ENCODE measurements around the gene RAB11FIP4.

- TF ChIP-seq, protein P1, sequence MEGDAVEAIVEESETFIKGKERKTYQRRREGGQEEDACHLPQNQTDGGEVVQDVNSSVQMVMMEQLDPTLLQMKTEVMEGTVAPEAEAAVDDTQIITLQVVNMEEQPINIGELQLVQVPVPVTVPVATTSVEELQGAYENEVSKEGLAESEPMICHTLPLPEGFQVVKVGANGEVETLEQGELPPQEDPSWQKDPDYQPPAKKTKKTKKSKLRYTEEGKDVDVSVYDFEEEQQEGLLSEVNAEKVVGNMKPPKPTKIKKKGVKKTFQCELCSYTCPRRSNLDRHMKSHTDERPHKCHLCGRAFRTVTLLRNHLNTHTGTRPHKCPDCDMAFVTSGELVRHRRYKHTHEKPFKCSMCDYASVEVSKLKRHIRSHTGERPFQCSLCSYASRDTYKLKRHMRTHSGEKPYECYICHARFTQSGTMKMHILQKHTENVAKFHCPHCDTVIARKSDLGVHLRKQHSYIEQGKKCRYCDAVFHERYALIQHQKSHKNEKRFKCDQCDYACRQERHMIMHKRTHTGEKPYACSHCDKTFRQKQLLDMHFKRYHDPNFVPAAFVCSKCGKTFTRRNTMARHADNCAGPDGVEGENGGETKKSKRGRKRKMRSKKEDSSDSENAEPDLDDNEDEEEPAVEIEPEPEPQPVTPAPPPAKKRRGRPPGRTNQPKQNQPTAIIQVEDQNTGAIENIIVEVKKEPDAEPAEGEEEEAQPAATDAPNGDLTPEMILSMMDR (conservative IDR thresholded peaks at IDR 0.05; ENCODE audit: low read length) = no peak
- no peak for TF ChIP-seq EZH2phosphoT487 (IDR thresholded peaks at IDR 0.05; ENCODE audit: borderline replicate concordance)
Observed at GRCh38 chr17:31472137-31472536, 80.7 kb downstream of the RAB11FIP4 start.
